ENCODE results near the gene OR2G6.
"Not testable (repeated sequence)": the region's sequence is repeated elsewhere in the genome, so short reads cannot be mapped to it uniquely, and the experiment has no call there.

DNA sequence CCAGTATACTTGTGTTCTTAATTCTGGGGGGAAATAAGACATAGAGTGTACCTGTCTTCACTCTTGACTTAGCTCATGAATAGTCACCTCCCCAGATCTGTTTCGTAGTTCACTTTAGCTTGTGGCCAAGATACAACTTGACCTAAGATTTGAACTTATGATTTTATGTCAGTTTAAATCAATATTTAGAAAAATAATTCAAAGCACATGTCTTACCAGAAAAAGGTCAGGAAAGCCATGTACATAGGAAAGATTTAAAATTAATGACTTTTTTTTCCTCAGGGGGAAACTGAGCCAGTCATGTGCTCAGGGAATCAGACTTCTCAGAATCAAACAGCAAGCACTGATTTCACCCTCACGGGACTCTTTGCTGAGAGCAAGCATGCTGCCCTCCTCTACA lies 34.8 kb upstream of the OR2G6 start, which contains the start of gene OR2T3:
- TF ChIP-seq, protein P1, sequence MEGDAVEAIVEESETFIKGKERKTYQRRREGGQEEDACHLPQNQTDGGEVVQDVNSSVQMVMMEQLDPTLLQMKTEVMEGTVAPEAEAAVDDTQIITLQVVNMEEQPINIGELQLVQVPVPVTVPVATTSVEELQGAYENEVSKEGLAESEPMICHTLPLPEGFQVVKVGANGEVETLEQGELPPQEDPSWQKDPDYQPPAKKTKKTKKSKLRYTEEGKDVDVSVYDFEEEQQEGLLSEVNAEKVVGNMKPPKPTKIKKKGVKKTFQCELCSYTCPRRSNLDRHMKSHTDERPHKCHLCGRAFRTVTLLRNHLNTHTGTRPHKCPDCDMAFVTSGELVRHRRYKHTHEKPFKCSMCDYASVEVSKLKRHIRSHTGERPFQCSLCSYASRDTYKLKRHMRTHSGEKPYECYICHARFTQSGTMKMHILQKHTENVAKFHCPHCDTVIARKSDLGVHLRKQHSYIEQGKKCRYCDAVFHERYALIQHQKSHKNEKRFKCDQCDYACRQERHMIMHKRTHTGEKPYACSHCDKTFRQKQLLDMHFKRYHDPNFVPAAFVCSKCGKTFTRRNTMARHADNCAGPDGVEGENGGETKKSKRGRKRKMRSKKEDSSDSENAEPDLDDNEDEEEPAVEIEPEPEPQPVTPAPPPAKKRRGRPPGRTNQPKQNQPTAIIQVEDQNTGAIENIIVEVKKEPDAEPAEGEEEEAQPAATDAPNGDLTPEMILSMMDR (IDR thresholded peaks at IDR 0.05), result not testable (repeated sequence)
- not testable (repeated sequence) for TF ChIP-seq POLR2AphosphoS5 (IDR thresholded peaks at IDR 0.05; ENCODE audit: insufficient read depth in 1 of 2, low read depth in 1 of 2); POLR2A (IDR thresholded peaks at IDR 0.05)
